HepG2 (cell line): ENCODE data around the gene CCDC57. TPM values are rescaled to one million over a fixed set of nuclear protein-coding genes. Genes with fewer than 3 reads are reported as not detected.

Experiments used
- FIP1L1 ChIP-seq: fragments of 200-400 bp; formaldehyde crosslinking; IDR thresholded peaks from 2 replicates; pipeline ENCODE4 v1.6.1; 2018; ENCODE audit warnings: low read depth, mild to moderate bottlenecking, low read length, moderate library complexity, borderline replicate concordance; ENCODE audit not compliant: insufficient read depth
- GZF1 ChIP-seq: sonication (generic); formaldehyde crosslinking; IDR thresholded peaks from 2 replicates; pipeline ENCODE4 v1.5.1; 2020; ENCODE audit warnings: mild to moderate bottlenecking, missing genetic modification reagents
- KDM1A ChIP-seq: IDR thresholded peaks from 2 replicates; pipeline ENCODE4 v1.6.1; 2016; ENCODE audit warnings: missing compliant biosample characterization
- MEF2D ChIP-seq: sonication (generic); formaldehyde crosslinking; IDR thresholded peaks from 2 replicates; pipeline ENCODE4 v1.5.1; 2020; ENCODE audit warnings: mild to moderate bottlenecking, missing genetic modification reagents
- MLLT10 ChIP-seq: sonication (generic); formaldehyde crosslinking; IDR thresholded peaks from 2 replicates; pipeline ENCODE4 v1.4.0; 2020; ENCODE audit warnings: missing genetic modification reagents
- NFRKB ChIP-seq: fragments of 450-650 bp; IDR thresholded peaks from 2 replicates; pipeline ENCODE4 v1.6.1; 2017
- TBL1XR1 ChIP-seq: fragments of 150-350 bp; IDR thresholded peaks from 2 replicates; pipeline ENCODE4 v1.6.1; 2014; ENCODE audit warnings: borderline replicate concordance, low read length; ENCODE audit not compliant: partially characterized antibody
- TRIM24 ChIP-seq: sonication (generic); formaldehyde crosslinking; IDR thresholded peaks from 2 replicates; pipeline ENCODE4 v1.8.0; 2022; ENCODE audit warnings: mild to moderate bottlenecking, missing genetic modification reagents
- ZFP90 ChIP-seq: sonication (generic); formaldehyde crosslinking; IDR thresholded peaks from 2 replicates; pipeline ENCODE4 v1.8.0; 2022; ENCODE audit warnings: missing genetic modification reagents, mild to moderate bottlenecking, inconsistent platforms, borderline replicate concordance
- ZNF180 ChIP-seq: sonication (generic); formaldehyde crosslinking; IDR thresholded peaks from 2 replicates; pipeline ENCODE4 v1.4.0; 2020; ENCODE audit warnings: low read depth, missing genetic modification reagents, borderline replicate concordance
- ZNF326 ChIP-seq: sonication (generic); formaldehyde crosslinking; IDR thresholded peaks from 2 replicates; pipeline ENCODE4 v1.4.0; 2020; ENCODE audit warnings: missing genetic modification reagents, borderline replicate concordance
- ZNF343 ChIP-seq: sonication (generic); formaldehyde crosslinking; IDR thresholded peaks from 2 replicates; pipeline ENCODE4 v1.4.0; 2020; ENCODE audit warnings: mild to moderate bottlenecking, missing genetic modification reagents
- ZNF468 ChIP-seq: sonication (generic); formaldehyde crosslinking; IDR thresholded peaks from 2 replicates; pipeline ENCODE4 v1.8.0; 2022; ENCODE audit warnings: mild to moderate bottlenecking, moderate library complexity, missing genetic modification reagents
- ZNF569 ChIP-seq: sonication (generic); formaldehyde crosslinking; IDR thresholded peaks from 2 replicates; pipeline ENCODE4 v1.5.0; 2020; ENCODE audit warnings: mild to moderate bottlenecking, missing genetic modification reagents, moderate library complexity, borderline replicate concordance
- ZNF768 ChIP-seq: sonication (generic); formaldehyde crosslinking; IDR thresholded peaks from 2 replicates; pipeline ENCODE4 v1.4.0; 2020; ENCODE audit warnings: missing genetic modification reagents
- ZSCAN22 ChIP-seq: sonication (generic); formaldehyde crosslinking; IDR thresholded peaks from 2 replicates; pipeline ENCODE4 v1.4.0; 2020; ENCODE audit warnings: mild to moderate bottlenecking, missing genetic modification reagents
- polyA plus RNA-seq, 8 experiments: library from polyadenylated mRNA; depleted of rRNA in 3 of 8; stranded (reverse) in 7 of 8; unstranded in 1 of 8; fragments of >200 nt; fragmentation: Illumina TruSeq in 4 of 8; extraction: Trizol in 4 of 8; gene quantifications; 2 replicates each; pipeline versions ENCODE4 v1.2.1 to v1.2.3, GENCODE V29; 2011 to 2016; ENCODE audit warnings: low read depth in 4 of 8, missing spikeins in 1 of 8, mixed read lengths in 1 of 8; ENCODE audit not compliant: insufficient read depth in 1 of 8
- total RNA-seq, 5 experiments: library from RNA; depleted of rRNA; stranded (reverse); fragments of >200 nt; fragmentation: Illumina TruSeq; extraction: Trizol; gene quantifications; 2 replicates each; pipeline ENCODE4 v1.2.3, GENCODE V29; 2016; ENCODE audit warnings: low read depth in 1 of 5
- TF ChIP-seq, protein P1 (sequence below), 2 experiments: sonication (generic) in 1 of 2; formaldehyde crosslinking in 1 of 2; IDR thresholded peaks; 2 replicates each; pipeline versions ENCODE4 v1.5.1 to v1.6.1; 2011 to 2020; ENCODE audit warnings: borderline replicate concordance in 1 of 2, low read depth in 1 of 2, low read length in 1 of 2, mild to moderate bottlenecking in 1 of 2, missing genetic modification reagents in 1 of 2, moderate library complexity in 1 of 2
- TF ChIP-seq, protein P2 (sequence below): fragments of 450-650 bp; IDR thresholded peaks from 2 replicates; pipeline ENCODE4 v1.6.1; 2017
- TF ChIP-seq, protein P3 (sequence below): sonication (generic); formaldehyde crosslinking; IDR thresholded peaks from 2 replicates; pipeline ENCODE4 v1.4.0; 2020; ENCODE audit warnings: missing genetic modification reagents
- TF ChIP-seq, protein P4 (sequence below): sonication (generic); formaldehyde crosslinking; IDR thresholded peaks from 2 replicates; pipeline ENCODE4 v1.8.0; 2023; ENCODE audit warnings: mild to moderate bottlenecking, missing genetic modification reagents
- TF ChIP-seq, protein P5 (sequence below): sonication (generic); formaldehyde crosslinking; IDR thresholded peaks from 2 replicates; pipeline ENCODE4 v1.4.0; 2020; ENCODE audit warnings: missing genetic modification reagents; ENCODE audit errors: not compliant biosample characterization

The CCDC57 gene
- total and polyA plus RNA-seq, 2 of the 13 experiments (the other 11 are each of a cell fraction or from before 2014, with no cell fraction given) = 59.3 to 59.9 TPM

DNA sequence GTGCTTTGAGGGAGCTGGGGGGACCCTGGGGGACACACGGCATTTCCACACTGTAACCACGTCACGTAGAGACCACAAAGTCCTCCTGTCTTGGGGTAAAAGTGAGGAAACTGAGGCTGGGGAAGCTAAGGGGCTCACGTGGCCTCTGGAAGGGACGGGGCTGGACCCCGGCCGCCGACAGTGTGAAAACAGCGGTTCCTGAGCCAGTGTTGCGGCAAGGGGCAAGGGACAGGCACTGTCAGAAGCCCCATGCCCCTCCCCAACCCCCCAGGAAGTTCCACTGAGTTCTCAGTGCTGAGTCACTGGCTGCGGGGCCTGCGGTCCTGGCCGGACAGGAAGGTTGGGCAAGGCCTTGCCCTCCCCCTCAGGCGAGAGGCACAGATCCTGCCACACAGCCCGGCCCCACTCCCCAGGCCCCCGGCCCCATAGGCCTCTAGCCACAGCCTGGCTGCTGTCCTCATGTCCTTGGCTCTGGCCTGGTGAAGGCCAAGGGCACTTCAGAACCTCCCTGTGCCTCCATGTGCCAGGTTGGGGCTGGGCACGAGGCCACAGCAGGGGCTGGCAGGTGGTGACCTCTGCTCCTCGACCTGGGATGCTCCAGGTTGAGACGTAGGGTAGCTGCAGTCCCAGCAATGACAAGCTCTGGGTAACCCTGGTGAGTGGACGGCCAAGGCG lies 5.0 kb upstream of the CCDC57 start (continued):
- TF ChIP-seq, protein P1, sequence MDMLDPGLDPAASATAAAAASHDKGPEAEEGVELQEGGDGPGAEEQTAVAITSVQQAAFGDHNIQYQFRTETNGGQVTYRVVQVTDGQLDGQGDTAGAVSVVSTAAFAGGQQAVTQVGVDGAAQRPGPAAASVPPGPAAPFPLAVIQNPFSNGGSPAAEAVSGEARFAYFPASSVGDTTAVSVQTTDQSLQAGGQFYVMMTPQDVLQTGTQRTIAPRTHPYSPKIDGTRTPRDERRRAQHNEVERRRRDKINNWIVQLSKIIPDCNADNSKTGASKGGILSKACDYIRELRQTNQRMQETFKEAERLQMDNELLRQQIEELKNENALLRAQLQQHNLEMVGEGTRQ (IDR thresholded peaks at IDR 0.05; ENCODE audit: low read depth, low read length) = no peak
- TF ChIP-seq, protein P1 (CRISPR knock-in tag; IDR thresholded peaks at IDR 0.05; ENCODE audit: borderline replicate concordance) = no peak
- TF ChIP-seq ZNF569 (CRISPR knock-in tag) (no peak), TRIM24 (CRISPR knock-in tag) (no peak), MLLT10 (no peak), ZNF180 (no peak), MEF2D (CRISPR knock-in tag) (peak; percentile 61), ZNF468 (CRISPR knock-in tag) (peak; percentile 55; the same call in 1 of the 2 replicates), ZSCAN22 (CRISPR knock-in tag) (no peak), ZFP90 (no peak), ZNF768 (peak; percentile 52; the same call in 1 of the 2 replicates), ZNF326 (CRISPR knock-in tag) (no peak), TBL1XR1 (no peak), NFRKB (no peak), GZF1 (CRISPR knock-in tag) (no peak; the same call in 1 of the 2 replicates), KDM1A (CRISPR knock-in tag) (peak; percentile 53), FIP1L1 (no peak; the same call in 1 of the 2 replicates), ZNF343 (CRISPR knock-in tag) (no peak)
- TF ChIP-seq, protein P2, sequence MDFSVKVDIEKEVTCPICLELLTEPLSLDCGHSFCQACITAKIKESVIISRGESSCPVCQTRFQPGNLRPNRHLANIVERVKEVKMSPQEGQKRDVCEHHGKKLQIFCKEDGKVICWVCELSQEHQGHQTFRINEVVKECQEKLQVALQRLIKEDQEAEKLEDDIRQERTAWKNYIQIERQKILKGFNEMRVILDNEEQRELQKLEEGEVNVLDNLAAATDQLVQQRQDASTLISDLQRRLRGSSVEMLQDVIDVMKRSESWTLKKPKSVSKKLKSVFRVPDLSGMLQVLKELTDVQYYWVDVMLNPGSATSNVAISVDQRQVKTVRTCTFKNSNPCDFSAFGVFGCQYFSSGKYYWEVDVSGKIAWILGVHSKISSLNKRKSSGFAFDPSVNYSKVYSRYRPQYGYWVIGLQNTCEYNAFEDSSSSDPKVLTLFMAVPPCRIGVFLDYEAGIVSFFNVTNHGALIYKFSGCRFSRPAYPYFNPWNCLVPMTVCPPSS = no peak
- TF ChIP-seq, protein P3, sequence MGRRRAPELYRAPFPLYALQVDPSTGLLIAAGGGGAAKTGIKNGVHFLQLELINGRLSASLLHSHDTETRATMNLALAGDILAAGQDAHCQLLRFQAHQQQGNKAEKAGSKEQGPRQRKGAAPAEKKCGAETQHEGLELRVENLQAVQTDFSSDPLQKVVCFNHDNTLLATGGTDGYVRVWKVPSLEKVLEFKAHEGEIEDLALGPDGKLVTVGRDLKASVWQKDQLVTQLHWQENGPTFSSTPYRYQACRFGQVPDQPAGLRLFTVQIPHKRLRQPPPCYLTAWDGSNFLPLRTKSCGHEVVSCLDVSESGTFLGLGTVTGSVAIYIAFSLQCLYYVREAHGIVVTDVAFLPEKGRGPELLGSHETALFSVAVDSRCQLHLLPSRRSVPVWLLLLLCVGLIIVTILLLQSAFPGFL (CRISPR knock-in tag) = no peak
- TF ChIP-seq, protein P4, sequence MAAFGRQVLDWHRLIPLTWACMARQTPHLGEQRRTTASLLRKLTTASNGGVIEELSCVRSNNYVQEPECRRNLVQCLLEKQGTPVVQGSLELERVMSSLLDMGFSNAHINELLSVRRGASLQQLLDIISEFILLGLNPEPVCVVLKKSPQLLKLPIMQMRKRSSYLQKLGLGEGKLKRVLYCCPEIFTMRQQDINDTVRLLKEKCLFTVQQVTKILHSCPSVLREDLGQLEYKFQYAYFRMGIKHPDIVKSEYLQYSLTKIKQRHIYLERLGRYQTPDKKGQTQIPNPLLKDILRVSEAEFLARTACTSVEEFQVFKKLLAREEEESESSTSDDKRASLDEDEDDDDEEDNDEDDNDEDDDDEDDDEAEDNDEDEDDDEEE (CRISPR knock-in tag) = no peak; the same call in 1 of the 2 replicates
- TF ChIP-seq, protein P5, sequence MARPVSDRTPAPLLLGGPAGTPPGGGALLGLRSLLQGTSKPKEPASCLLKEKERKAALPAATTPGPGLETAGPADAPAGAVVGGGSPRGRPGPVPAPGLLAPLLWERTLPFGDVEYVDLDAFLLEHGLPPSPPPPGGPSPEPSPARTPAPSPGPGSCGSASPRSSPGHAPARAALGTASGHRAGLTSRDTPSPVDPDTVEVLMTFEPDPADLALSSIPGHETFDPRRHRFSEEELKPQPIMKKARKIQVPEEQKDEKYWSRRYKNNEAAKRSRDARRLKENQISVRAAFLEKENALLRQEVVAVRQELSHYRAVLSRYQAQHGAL (CRISPR knock-in tag) = no peak
